ENCODE measurements around the gene C1orf105. TPM values are rescaled to one million over a fixed set of nuclear protein-coding genes. Genes with fewer than 3 reads are reported as not detected.
A peak's percentile ranks its signal among the peaks of the same experiment; 100 is the strongest.
"Not testable (repeated sequence)": the region's sequence is repeated elsewhere in the genome, so short reads cannot be mapped to it uniquely, and the experiment has no call there.

The C1orf105 gene
- total RNA-seq, 1 experiment from 2014 or later, result not detected

GRCh38 chr1:172411791-172412338 is 8.6 kb upstream of the C1orf105 start:
- in situ Hi-C loops (cut with HindIII; ENCODE audit: low pct_unique_long_range_greater_than_20kb, low sequenced_read_pairs), result no loop called here
- no peak for DNase-seq (ENCODE audit: low read depth, low spot score)

DNA sequence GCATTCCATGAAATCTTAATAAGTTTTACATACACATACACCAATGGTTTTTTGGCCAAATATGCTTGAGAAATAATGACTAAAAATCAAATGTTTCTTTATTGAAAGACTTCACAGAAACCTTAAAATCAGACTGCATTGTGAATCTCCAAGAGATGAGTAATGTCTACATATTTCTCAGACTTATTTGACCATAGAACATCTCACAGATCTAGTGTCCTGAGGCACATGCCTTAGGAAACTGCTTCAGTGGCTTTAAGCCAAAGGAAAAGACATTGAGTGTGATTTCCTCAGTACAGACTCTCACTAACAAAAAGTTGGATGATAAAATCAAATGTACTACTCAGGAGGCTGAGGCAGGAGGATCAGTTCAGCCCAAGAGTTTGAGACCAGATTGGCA is 6.2 kb upstream of the C1orf105 start:
- in situ Hi-C loops (cut with HindIII; ENCODE audit: low pct_unique_long_range_greater_than_20kb, low sequenced_read_pairs), result no loop called here
- DNase-seq (ENCODE audit: low read depth, low spot score), result no peak

DNA sequence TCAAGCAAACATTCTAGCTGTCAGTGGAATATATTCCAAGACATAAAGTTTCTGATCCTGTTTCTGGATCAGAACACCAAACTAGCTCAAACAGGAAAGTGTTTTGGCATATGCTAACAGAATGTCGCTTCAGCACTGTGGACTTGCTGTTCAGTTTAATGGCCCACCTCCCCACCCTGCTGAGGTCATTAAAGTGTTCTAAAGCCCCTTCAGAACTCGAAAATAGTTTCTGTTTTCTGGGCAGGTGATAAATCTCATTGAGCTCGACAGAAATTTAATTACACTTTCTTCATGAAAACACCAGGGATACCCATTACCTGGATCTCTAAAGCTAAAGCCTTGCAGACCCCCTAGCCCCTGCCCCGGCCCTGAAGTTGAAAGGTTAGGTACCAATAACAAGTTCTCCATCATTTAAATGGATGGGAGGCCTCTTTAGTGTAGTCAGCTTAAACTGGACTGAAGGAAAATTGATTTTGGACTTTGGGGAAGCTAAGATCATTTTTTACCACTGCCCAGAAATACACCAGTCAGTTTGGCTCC is 3.9 kb upstream of the C1orf105 start:
- no peak for DNase-seq (ENCODE audit: low read depth, low spot score)
- in situ Hi-C loops (cut with HindIII; ENCODE audit: low pct_unique_long_range_greater_than_20kb, low sequenced_read_pairs), result no loop called here

DNA sequence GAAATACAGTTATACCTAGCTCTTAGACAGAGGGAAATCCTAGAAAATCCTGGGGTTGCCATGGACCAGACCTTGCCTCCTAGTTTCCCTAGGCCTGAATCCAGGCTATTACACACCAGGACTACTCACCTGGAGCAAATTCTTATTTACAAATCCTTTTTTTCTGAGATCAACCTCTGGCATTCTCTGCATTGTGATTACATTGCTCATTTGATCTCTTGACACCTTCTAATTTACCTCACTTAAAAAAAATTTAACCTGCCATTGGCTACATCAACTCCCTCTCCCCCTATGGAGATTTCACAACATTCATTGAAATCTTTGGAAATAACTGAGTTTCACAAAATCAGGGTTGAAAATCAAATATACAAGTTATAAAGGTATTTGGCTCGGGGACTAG is 2.9 kb upstream of the C1orf105 start:
- in situ Hi-C loops (cut with HindIII; ENCODE audit: low pct_unique_long_range_greater_than_20kb, low sequenced_read_pairs), result no loop called here
- no peak for DNase-seq (ENCODE audit: low read depth, low spot score)

DNA sequence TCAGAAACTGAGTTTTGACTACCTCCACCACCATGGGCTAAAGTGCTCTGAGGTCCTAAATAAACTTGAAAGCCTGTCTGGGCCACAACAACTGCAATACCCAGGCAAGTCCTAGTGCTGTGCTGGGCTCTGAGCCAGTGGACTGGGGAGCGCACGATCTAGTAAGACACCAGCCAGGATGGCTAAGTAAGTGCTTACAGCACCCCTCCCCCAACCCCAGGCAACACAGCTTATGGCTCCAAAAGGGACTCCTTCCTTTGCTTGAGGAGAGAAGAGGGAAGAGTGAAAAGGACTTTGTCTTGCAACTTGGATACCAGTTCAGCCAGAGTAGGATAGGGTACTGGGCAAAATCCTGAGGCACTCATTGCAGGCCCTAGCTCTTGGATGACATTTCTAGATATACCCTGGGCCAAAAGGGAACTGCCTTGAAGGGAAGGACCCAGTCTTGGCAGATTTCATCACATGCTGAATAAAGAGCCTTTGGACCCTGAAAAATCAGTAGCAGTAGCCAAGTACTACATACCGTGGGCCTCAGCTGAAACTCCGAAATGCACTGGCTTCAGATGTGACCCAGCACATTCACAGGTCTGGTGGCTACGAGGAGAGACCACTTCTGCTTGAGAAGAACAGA is 1.6 kb downstream of the C1orf105 start:
- in situ Hi-C loops (cut with HindIII; ENCODE audit: low pct_unique_long_range_greater_than_20kb, low sequenced_read_pairs), result no loop called here
- DNase-seq (ENCODE audit: low read depth, low spot score), result no peak

DNA sequence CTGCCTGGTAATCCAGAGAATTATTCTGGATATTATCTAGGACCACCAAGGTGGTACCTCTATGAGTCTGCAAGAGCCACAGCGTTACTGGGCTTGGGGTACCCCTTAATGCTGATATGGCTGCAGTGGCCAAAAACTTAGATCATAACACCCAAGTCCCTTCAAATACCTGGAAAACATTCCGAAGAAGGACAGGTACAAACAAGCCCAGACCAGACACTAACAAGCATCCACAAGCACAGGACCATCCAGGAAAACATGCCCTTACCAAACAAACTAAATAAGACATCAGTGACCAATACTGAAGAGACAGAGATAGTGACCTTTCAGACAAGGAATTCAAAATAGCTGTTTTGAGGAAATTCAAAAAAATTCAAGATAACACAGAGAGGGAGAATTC is 2.9 kb downstream of the C1orf105 start:
- DNase-seq (ENCODE audit: low read depth, low spot score), result no peak
- in situ Hi-C loops (cut with HindIII; ENCODE audit: low pct_unique_long_range_greater_than_20kb, low sequenced_read_pairs), result no loop called here

- in situ Hi-C loops (cut with HindIII; ENCODE audit: low pct_unique_long_range_greater_than_20kb, low sequenced_read_pairs), result loop anchor here (25.0 kb wide), 1 partner anchor 287 kb away; no protein-coding TSS in a partner anchor
- DNase-seq (ENCODE audit: low read depth, low spot score), result no peak
Measured at GRCh38 chr1:172425339-172425738, 4.9 kb downstream of the C1orf105 start.

DNA sequence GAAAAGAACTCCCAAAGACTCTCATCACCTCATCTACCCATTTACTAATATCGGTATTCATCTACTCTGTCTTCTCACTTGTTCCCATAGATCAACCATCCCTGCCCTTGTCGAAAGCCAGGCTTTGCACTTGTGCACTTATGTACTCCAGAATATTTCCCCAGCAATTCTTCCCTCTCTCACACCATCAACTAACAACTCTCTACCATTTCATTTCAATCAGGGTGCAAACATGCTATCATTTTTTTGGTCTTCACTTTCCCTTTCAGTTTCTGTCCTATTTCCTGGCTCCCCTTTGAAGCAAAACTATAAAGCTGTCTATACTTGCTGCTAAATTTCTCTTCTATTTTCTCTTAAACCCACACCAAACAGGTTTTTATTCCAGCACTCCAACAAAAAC is 6.7 kb downstream of the C1orf105 start:
- no peak for DNase-seq (ENCODE audit: low read depth, low spot score)
- in situ Hi-C loops (cut with HindIII; ENCODE audit: low pct_unique_long_range_greater_than_20kb, low sequenced_read_pairs), result loop anchor here (25.0 kb wide), 1 partner anchor 285 kb away; no protein-coding TSS in a partner anchor

DNA sequence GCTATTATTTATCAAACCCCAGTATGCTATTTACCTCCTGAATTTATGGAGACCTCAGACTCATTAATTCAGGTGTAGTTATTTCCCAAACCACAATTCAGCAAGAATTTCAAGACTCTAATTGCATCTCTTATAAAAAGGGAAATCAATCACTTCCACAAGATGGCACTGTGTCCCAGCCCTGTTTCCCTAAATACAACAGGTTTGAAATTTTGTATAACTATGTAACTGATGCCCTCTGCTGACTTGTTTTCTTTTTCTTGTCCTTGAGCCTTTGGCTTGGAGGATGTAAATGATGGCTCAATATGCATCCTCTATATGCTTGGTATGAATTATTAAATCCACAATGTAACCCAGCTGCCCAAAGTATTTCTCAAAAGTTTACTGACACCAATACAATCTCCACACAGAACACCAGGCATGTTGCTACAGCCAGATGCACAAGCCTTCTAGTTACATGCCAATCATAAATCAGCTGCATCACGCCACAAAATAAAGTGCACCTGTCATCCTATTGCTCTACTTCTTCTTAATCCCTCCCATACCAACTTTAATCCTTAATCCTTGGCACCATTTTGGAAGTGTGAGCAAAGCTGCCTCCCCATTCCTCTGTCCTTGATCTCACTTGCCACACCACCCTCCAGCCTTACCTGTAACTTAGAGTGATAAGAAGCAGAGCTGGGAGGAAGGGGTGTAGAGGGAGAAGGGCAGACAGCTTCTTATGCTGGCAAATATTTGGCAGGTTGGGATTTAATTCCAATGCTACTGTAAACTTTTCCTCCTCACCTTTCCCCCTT is 9.0 kb downstream of the C1orf105 start:
- peak; percentile 84 for DNase-seq (ENCODE audit: low read depth, low spot score)
- in situ Hi-C loops (cut with HindIII; ENCODE audit: low pct_unique_long_range_greater_than_20kb, low sequenced_read_pairs), result loop anchor here (25.0 kb wide), 1 partner anchor 283 kb away; no protein-coding TSS in a partner anchor

- DNase-seq (ENCODE audit: low read depth, low spot score), result no peak
- in situ Hi-C loops (cut with HindIII; ENCODE audit: low pct_unique_long_range_greater_than_20kb, low sequenced_read_pairs), result loop anchor here (25.0 kb wide), 1 partner anchor 282 kb away; no protein-coding TSS in a partner anchor
Measured at GRCh38 chr1:172430128-172430454, 9.6 kb downstream of the C1orf105 start.

- DNase-seq (ENCODE audit: low read depth, low spot score), result peak; percentile 21
- in situ Hi-C loops (cut with HindIII; ENCODE audit: low pct_unique_long_range_greater_than_20kb, low sequenced_read_pairs), result loop anchor here (25.0 kb wide), 1 partner anchor 281 kb away; no protein-coding TSS in a partner anchor
Measured at GRCh38 chr1:172431204-172431603, 10.7 kb downstream of the C1orf105 start.

DNA sequence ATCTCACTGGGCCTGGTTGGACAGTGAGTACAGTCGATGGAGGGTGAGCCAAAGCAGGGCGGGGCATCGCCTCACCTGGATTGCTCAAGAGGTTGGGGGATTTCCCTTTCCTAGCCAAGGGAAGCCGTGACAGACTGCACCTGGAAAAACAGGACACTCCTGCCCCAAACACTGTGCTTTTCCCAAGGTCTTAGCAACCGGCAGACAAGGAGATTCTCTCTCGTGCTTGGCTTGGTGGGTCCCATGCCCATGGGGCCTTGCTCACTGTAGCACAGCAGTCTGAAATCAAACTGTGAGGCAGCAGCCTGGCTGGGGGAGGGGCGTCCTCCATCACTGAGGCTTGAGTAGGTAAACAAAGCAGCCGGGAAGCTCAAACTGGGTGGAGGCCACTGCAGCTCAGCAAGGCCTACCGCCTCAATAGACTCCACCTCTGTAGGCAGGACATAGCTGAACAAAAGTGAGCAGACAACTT is 11.3 kb downstream of the C1orf105 start:
- no peak for DNase-seq (ENCODE audit: low read depth, low spot score)
- in situ Hi-C loops (cut with HindIII; ENCODE audit: low pct_unique_long_range_greater_than_20kb, low sequenced_read_pairs), result loop anchor here (25.0 kb wide), 1 partner anchor 281 kb away; no protein-coding TSS in a partner anchor

DNA sequence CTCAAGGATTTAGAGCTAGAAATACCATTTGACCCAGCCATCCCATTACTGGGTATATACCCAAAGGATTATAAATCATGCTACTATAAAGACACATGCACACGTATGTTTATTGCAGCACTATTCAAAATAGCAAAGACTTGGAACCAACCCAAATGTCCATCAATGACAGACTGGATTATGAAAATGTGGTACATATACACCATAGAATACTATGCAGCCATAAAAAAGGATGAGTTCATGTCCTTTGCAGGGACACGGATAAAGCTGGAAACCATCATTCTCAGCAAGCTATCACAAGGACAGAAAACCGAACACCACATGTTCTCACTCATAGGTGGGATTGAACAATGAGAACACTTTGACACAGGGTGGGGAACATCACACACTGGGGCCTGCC is 16.7 kb downstream of the C1orf105 start:
- in situ Hi-C loops (cut with HindIII; ENCODE audit: low pct_unique_long_range_greater_than_20kb, low sequenced_read_pairs), result loop anchor here (25.0 kb wide), 1 partner anchor 275 kb away; no protein-coding TSS in a partner anchor
- not testable (repeated sequence) for DNase-seq (ENCODE audit: low read depth, low spot score)

DNA sequence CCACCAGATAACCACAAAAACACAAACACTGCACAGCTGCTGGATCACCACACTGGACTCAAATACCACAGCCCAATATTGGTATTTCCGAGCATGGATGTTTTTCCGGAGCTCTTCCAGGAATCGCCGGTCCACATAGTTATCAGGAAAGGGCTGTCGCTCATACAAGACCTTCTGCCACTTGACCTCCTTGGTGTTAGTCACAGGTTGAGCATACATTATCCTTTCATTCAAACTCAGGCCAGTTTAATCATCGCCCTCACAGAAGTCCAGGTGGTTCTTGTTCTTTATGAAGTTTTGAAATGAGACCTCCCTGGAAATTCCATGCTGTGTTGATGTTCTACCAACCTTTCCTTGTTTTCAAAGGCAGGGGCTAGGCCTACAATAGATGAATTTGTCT is 21.9 kb downstream of the C1orf105 start:
- no peak for DNase-seq (ENCODE audit: low read depth, low spot score)
- in situ Hi-C loops (cut with HindIII; ENCODE audit: low pct_unique_long_range_greater_than_20kb, low sequenced_read_pairs), result loop anchor here (25.0 kb wide), 1 partner anchor 270 kb away; no protein-coding TSS in a partner anchor

GRCh38 chr1:172442843-172443565 is 22.5 kb downstream of the C1orf105 start:
- DNase-seq (ENCODE audit: low read depth, low spot score), result no peak
- in situ Hi-C loops (cut with HindIII; ENCODE audit: low pct_unique_long_range_greater_than_20kb, low sequenced_read_pairs), result loop anchor here (25.0 kb wide), 1 partner anchor 269 kb away; no protein-coding TSS in a partner anchor

- DNase-seq (ENCODE audit: low read depth, low spot score), result peak; percentile 90
- in situ Hi-C loops (cut with HindIII; ENCODE audit: low pct_unique_long_range_greater_than_20kb, low sequenced_read_pairs), result loop anchor here (25.0 kb wide), 1 partner anchor 268 kb away; no protein-coding TSS in a partner anchor
Measured at GRCh38 chr1:172443666-172444453, 23.4 kb downstream of the C1orf105 start, which contains the start of gene PIGC. Gene PIGC (minus strand): TSS chr1:172444069. CDS start chr1:172442622, 1,447 bp downstream.

Measured in SK-MEL-5 (cell line).